LNCaP clone FGC (cell line): ENCODE data around the gene SRXN1.

Experiments
- DNase-seq: peaks from one replicate; pipeline ENCODE4 v3.0.0-alpha.2; 2011; ENCODE audit warnings: low read depth
- H3K4me3 ChIP-seq: 2 replicates; pipeline ENCODE4 v1.5.1; 2011; ENCODE audit warnings: mild to moderate bottlenecking, low read depth, low read length, control low read depth
- CTCF ChIP-seq: IDR thresholded peaks from 2 replicates; pipeline ENCODE4 v1.5.1; 2012; ENCODE audit warnings: mild to moderate bottlenecking; ENCODE audit not compliant: control insufficient read depth, insufficient read depth; ENCODE audit errors: extremely low read depth

SRXN1 gene

GRCh38 chr20:607476-607875 is 45.5 kb downstream of the SRXN1 start:
- TF ChIP-seq CTCF, result no peak
- H3K4me3 ChIP-seq, result no peak overlapping the region
- DNase-seq, result no peak

GRCh38 chr20:605237-605636 is 47.8 kb downstream of the SRXN1 start:
- TF ChIP-seq CTCF, result no peak
- no peak overlapping the region for H3K4me3 ChIP-seq
- DNase-seq, result no peak

DNA sequence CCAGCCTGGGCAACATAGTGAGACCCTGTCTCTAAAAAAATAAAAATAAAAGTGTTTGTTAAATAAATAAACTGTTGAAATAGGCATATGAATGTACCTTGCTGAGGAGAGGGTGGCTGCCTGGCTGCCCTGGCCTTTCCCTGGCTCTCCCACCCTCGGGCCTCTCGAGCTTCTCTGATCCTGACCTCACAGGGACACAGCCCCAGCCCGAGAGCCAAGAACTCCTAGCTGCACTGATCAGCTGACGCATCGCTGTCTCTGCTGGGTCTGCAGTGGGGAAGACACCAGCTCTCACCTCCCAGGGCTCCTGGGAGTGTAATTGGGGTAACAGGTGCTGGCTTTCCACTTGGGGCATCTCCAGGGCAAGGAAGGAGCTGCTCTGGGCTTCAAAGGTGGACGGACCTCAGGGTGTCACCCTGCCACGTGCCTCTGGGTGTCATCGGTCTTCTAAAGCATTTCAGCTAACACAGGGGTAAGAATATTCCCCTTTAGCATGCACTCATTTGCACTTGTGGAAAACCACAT is 49.8 kb downstream of the SRXN1 start:
- no peak overlapping the region for H3K4me3 ChIP-seq
- no peak for TF ChIP-seq CTCF
- DNase-seq, result no peak

- H3K4me3 ChIP-seq, result no peak overlapping the region
- no peak for TF ChIP-seq CTCF
- no peak for DNase-seq
These were observed 50.7 kb downstream of the SRXN1 start for GRCh38 chr20:602111-602970.

DNA sequence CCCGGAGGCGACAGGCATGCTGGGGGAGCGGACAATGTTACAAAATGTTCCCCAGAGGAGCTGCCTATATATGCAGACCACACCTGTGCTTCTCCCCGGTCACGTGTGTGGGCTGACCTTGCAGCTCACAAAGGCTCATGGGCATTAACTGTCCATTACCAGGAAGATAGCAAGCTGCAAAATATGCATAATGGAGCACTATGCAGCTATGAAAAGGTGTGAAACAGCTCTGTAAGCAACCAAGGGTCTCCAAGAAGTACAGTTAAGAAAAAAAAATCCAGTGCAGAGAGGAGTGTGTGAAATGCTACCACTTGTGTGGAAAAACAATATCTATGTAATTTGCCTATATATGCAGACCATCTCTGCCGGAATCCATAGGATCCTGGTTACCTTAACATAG is 52.3 kb downstream of the SRXN1 start:
- DNase-seq, result no peak
- no peak overlapping the region for H3K4me3 ChIP-seq
- no peak for TF ChIP-seq CTCF

- TF ChIP-seq CTCF, result no peak
- DNase-seq, result no peak
- H3K4me3 ChIP-seq, result no peak overlapping the region
These were observed 52.9 kb downstream of the SRXN1 start for GRCh38 chr20:600141-600540.
